GM13977 (cell line): ENCODE measurements around the gene H2BK1.

Experiments used
- DNase-seq: peaks from one replicate; pipeline ENCODE4 v3.0.0; 2012; ENCODE audit warnings: low spot score
- CTCF ChIP-seq: IDR thresholded peaks from 2 replicates; pipeline ENCODE4 v1.5.1; 2012; ENCODE audit warnings: mild to moderate bottlenecking, control low read depth; ENCODE audit not compliant: insufficient read depth; ENCODE audit errors: extremely low read depth, missing control alignments
- in situ Hi-C: fragments of 300-500 bp; cut with MboI; formaldehyde crosslinking; loops from one replicate; pipeline ENCODE4 v1.12.0; 2022; ENCODE audit warnings: low sequenced_read_pairs, low pct_unique_long_range_greater_than_20kb, mixed read lengths, inconsistent platforms; ENCODE audit not compliant: unreplicated experiment

The H2BK1 gene

DNA sequence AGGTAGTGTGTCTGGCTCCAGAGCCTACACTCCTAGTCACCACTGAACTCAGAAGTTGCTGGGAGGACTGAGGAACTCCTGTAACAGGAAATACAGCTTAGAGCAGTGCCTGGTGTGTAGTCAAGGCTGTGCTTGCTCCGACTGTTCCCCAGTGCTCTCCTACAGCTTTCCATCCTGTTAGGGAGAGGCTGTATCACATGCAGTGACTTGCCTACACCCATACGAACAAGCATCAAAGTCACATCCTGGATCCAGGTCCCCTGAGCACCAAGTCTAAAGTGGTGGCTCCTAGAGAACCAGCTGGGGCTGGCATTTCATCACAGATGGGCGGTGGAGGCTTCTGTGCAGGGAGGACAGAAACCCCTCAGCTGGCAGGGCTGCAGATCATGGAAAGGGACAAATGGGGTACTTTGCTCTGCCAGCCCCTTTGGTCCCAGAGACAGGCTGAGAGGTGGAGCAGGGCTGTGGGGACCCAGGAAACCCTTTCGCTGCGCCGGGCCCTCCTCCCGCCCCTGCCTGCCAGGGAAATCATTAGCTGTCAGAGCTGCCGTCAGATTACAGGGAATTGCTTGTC lies 30.9 kb downstream of the H2BK1 start:
- no peak for TF ChIP-seq CTCF
- in situ Hi-C loops, result no loop called here
- DNase-seq, result no peak

DNA sequence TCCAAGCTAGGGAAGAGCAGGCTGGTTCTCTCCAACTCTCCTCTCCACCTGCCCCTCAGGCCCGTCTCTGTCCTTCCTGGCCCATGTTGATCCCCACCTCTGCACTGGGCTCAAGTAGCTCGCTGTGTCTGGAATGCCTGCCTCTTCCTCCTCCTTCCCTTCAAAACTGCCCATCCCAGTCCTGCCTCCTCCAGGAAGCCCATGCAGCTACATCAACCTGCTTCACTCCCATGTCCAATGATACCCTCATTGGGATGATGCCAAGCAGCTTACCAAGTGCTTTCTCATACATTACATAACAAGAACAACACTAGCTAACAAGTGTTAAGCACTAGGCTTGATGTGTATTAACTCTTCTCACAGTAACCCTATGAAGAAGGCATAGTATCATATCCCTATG lies 31.5 kb downstream of the H2BK1 start:
- TF ChIP-seq CTCF, result no peak
- no peak for DNase-seq
- in situ Hi-C loops, result no loop called here

DNA sequence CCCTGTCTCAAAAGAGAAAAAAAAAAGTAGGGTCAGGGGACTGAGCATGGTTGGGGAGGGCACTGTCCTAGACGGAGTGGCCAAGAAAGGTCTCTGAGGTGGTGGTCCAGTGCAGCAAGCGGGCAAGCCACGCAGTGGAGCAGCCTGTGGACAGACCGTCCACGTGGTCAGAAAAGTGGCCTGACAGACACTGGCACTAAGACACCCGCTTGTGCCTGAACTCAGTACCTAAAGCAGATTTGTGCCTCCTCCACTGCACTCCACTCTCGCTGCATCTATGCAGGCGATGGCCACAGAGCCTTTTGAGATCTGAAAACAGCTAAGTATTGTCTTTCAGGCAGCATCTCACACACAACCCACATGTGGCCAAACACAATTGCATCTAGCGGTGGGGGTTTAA lies 32.1 kb downstream of the H2BK1 start:
- in situ Hi-C loops, result no loop called here
- DNase-seq, result no peak
- TF ChIP-seq CTCF, result no peak

DNA sequence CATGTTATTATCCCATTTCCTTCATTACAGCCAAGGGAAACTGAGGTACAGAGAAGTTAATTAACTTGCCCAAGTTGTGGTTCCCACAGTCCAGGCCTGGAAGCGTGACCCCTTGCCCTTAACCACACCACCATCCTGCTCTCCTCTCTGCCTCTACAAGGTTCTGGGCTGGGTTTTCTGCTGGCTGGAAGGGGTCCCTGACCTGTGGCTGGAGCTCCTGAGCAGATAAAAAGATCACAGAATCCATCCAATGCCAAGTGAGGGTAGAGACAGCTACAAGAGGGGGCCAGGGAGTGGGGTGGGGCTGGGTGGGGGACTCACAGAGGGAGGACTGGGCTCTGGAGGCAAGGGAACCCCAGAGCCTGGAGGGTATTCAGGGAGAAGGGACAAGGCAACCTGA lies 33.0 kb downstream of the H2BK1 start:
- DNase-seq, result no peak
- TF ChIP-seq CTCF, result no peak
- in situ Hi-C loops, result no loop called here

- TF ChIP-seq CTCF, result no peak
- no peak for DNase-seq
- in situ Hi-C loops, result no loop called here
Measured at GRCh38 chr7:151176401-151176800, 33.9 kb downstream of the H2BK1 start.

- in situ Hi-C loops, result no loop called here
- DNase-seq, result no peak
- TF ChIP-seq CTCF, result no peak
Measured at GRCh38 chr7:151175793-151176311, 34.4 kb downstream of the H2BK1 start.
